ENCODE results near the gene PCDH12.

PCDH12 gene

DNA sequence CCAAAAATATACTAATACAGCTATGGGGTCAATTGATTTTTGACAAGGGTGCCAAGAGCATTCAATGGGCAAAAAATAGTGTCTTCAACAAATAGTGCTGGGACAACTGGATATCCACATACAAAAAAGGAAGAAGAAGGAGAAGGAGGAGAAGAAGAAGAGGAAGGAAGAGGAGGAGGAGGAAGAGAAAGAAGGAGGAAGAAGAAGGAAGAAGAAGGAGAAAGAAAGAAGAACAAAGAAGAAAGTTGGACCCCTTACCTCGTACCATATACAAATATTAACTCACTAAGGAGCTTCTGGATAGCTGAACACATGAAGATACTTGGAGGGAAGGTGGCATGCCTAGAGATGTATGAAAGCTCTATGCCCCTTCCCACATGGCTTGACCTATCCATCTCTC, 51.5 kb downstream of the PCDH12 start:
- DNase-seq = no peak

DNA sequence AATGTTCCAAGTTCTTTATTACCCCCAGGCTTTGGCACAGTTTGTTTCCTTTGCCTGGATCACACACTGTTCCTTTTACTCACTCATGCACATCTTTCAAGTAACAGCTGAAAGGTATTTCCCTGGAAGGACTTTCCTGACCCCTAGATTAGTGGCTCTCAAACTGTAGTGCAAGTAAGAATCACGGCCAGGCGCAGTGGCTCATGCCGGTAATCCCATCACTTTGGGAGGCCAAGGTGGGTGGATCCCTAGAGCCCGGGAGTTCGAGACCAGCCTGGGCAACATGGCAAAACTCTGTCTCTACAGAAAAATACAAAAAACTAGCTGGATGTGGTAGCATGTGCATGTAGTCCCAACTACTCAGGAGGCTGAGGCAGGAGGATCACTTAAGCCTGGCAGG, 53.5 kb downstream of the PCDH12 start:
- DNase-seq = no peak

DNA sequence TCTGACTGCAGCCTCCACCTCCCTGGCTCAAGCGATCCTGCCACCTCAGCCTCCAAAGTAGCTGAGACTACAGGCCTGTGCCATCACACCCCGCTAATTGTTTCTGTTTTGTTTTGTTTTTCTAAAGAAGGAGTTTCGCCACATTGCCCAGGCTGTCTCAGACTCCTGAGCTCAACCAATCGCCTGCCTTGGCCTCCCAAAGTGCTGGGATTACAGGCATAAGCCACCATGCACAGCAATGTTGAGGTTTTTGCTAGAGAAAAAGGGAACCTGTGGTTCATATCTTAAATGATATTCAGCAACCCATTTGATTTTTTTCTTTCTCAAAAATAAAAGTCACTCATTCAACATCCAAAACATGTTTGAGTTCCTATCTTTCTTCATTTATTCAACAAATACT, 54.7 kb downstream of the PCDH12 start:
- DNase-seq = no peak

DNA sequence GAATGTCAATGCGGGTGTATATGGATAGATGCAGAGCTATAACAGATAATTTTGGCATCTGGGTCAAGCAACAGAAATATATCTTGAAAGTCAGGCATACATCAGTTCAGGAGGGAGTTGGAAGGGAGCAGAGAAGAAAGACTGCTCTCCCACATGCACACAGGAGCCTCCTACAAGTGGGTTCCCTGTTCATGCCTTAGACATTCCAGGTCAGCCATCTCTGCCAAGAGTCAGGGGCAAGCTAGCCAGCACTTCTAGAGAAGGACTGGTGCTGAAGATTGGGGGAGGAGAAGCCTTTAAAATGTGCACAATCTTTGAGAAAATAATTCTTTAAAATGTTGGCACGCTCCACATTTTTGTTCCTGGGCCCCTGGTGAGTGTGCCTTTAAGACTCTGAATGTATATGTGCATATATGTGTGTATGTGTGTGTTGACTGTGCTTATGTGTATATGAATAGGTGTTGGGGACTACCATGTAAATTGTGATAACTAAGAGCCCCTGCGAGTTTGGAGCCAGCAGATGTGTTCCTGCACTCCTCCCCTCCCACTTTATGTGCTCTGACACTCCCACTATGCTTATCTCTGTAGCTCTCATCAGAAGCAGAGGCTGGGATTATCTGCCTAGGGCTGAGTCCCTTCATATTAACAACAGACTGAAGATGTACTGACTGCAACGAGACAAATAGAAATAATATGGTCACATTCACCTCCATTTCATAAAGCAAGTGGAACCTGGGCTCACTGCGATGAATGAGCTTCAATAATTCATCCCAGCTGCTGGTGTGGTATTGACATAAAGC, 55.8 kb downstream of the PCDH12 start:
- DNase-seq = no peak

DNA sequence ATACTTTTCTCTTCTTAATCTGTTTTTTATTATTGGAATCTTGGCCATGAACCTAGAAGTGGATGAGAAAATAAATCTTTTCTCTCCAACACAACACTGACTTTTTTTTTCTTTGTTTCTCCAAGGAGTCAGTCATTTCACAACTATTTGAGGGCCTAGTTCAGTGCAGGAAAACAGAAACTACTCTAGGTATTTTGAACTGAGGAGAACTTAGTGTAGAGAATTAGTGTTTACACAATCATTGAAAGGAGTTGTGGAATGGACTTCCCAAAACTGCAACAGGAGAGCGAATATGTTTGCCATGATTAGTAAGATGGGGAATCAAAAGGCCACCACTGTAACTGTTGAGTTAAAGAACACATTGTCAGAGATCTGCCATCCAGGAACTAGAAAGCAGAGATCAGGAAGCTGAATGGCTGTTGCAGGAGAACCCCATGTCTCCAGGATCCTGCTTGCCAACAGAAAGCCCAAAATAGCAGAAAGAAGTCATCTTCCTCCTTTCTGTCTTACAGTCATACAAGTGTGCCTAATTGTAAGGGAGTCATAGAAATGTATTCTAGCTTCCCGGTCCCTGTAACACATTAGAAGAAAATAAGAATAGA, 59.5 kb downstream of the PCDH12 start:
- DNase-seq = no peak

DNA sequence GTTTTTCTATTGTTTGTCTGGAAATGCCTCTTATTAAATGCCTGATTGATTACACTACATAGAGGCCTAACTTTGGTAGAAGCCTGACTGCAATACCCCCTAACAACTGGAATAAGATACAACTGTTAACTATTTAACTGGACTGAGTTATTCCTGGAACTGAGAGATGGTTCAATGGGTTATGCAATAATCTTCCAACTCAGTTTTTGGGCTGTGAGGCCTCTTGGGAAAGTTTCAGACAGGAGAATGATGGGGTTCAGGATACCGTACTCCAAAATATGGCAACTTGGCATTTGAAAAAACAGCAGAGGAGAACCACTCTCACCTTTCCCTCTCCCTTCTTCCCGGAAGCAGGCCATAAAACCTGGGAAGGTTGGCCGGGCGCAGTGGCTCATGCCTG, 60.6 kb downstream of the PCDH12 start:
- DNase-seq = no peak
